Prostate gland (tissue), 2 donors: ENCODE data around the gene EBNA1BP2. TPM values are rescaled to one million over a fixed set of nuclear protein-coding genes. Genes with fewer than 3 reads are reported as not detected.

Experiments used
- DNase-seq: peaks from one replicate; pipeline ENCODE4 v3.0.0-alpha.2; 2019; ENCODE audit warnings: low spot score
- H3K27ac ChIP-seq, 2 donors: fragments of 200-600 bp; sonication (generic); 2 replicates each; pipeline ENCODE4 v1.5.1; 2017 to 2019
- H3K27me3 ChIP-seq: fragments of 200-600 bp; sonication (generic); replicated peaks from 2 replicates; pipeline ENCODE4 v1.5.1; 2019; ENCODE audit not compliant: insufficient read depth
- H3K36me3 ChIP-seq, 2 donors: fragments of 200-600 bp; sonication (generic); 1 replicate in 1 of 2; 2 replicates in 1 of 2; pipeline versions ENCODE4 v1.5.1 to v1.8.1; 2017 to 2019
- H3K4me1 ChIP-seq: fragments of 200-600 bp; sonication (generic); replicated peaks from 2 replicates; pipeline ENCODE4 v1.5.1; 2019
- H3K4me3 ChIP-seq, 2 donors: fragments of 200-600 bp; sonication (generic); 2 replicates each; pipeline ENCODE4 v1.5.1; 2017 to 2019
- H3K9me3 ChIP-seq: fragments of 200-600 bp; sonication (generic); 2 replicates; pipeline ENCODE4 v1.5.1; 2017
- POLR2A ChIP-seq: fragments of 450-650 bp; IDR thresholded peaks from one replicate; pipeline ENCODE4 v1.6.1; 2016; ENCODE audit warnings: antibody characterized with exemption, mild to moderate bottlenecking
- POLR2AphosphoS5 ChIP-seq: sonication (generic); formaldehyde crosslinking; IDR thresholded peaks from one replicate; pipeline ENCODE4 v1.6.1; 2017; ENCODE audit warnings: antibody characterized with exemption
- WGBS: methylation state at CpG from one replicate; pipeline ENCODE4 v1.1.5; 2018; 5-methylcytosine and 5-hydroxymethylcytosine counted together
- intact Hi-C: fragments of 100-400 bp; cut with DNase I; formaldehyde crosslinking; loops from one replicate; pipeline ENCODE4 v1.14.2; 2022
- total RNA-seq, 2 donors: library from RNA; depleted of rRNA; stranded (reverse); fragments of >200 nt; gene quantifications; one replicate each; pipeline ENCODE4 v1.1.0, GENCODE V29; 2016
- TF ChIP-seq, protein P1 (sequence below), 4 experiments: fragments of 200-600 bp in 2 of 4; fragments of 450-650 bp in 2 of 4; sonication (generic) in 2 of 4; IDR thresholded peaks; 1 replicate in 3 of 4; 2 replicates in 1 of 4; pipeline ENCODE4 v1.5.1; 2016 to 2019; ENCODE audit warnings: antibody characterized with exemption in 4 of 4, mild to moderate bottlenecking in 2 of 4, moderate library complexity in 2 of 4

Gene EBNA1BP2
- total RNA-seq, 2 donors from 2014 or later = 65.7 to 70.7 TPM

DNA sequence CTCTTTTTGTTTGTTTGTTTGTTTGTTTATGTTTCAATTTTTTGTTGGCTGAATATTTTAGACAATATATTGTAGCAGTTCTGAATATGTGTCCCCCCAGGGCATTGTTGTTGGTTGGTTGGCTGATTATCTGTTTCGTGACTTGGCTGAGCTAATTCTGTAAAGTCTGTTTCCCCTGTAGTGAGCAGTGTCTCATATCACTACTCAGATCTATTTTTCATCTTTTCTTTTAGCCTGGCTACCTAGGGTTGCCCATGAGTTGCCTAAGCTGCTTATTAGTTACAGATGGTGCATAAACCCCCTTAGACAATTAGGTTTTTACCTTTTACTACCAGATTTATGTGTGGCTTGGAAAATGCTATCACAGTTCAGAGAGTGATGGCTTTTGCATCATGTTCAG, 32.3 kb upstream of the EBNA1BP2 start:
- no peaks in the 10 kb centered on the region for H3K27me3 ChIP-seq
- intact Hi-C loops = no loop called here
- DNase-seq = no peak
- peaks cover 2% of the 10 kb centered on the region for H3K4me1 ChIP-seq
- H3K4me3 ChIP-seq = no peak overlapping the region
- WGBS = 100% methylated on average over 1 of the region's 1 CpG
- H3K9me3 ChIP-seq = no peaks in the 10 kb centered on the region
- TF ChIP-seq, protein P1, sequence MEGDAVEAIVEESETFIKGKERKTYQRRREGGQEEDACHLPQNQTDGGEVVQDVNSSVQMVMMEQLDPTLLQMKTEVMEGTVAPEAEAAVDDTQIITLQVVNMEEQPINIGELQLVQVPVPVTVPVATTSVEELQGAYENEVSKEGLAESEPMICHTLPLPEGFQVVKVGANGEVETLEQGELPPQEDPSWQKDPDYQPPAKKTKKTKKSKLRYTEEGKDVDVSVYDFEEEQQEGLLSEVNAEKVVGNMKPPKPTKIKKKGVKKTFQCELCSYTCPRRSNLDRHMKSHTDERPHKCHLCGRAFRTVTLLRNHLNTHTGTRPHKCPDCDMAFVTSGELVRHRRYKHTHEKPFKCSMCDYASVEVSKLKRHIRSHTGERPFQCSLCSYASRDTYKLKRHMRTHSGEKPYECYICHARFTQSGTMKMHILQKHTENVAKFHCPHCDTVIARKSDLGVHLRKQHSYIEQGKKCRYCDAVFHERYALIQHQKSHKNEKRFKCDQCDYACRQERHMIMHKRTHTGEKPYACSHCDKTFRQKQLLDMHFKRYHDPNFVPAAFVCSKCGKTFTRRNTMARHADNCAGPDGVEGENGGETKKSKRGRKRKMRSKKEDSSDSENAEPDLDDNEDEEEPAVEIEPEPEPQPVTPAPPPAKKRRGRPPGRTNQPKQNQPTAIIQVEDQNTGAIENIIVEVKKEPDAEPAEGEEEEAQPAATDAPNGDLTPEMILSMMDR (IDR thresholded peaks at IDR 0.05) = no peak
- TF ChIP-seq POLR2A (no peak), POLR2AphosphoS5 (no peak)
- no peaks in the 10 kb centered on the region for H3K36me3 ChIP-seq
- H3K27ac ChIP-seq = no peak overlapping the region

DNA sequence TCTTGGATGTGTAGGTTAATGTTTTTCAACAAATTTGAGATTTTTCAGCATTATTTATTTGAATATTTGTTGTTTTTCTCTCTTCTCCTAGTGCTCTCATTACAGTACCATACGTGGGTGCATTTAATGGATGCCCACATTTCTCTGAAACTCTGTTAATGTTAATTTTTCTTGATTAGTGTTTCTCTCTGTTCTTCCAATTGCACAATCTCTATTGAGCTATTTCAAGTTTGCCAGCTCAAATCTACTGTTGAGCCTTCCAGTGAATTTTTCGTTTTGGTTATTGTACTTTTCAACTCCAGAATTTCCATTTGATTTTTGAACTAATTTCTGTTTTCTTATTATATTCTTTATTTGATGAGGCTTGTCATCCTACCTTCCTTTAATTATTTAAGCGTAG, 31.8 kb upstream of the EBNA1BP2 start:
- Histone ChIP-seq H3K36me3 (no peaks in the 10 kb centered on the region), H3K4me1 (peaks cover 2% of the 10 kb centered on the region), H3K9me3 (no peaks in the 10 kb centered on the region), H3K27me3 (no peaks in the 10 kb centered on the region), H3K27ac (no peak overlapping the region), H3K4me3 (no peak overlapping the region)
- DNase-seq = no peak
- WGBS = 94% methylated on average over 3 of the region's 3 CpGs
- no peak for TF ChIP-seq POLR2AphosphoS5
- TF ChIP-seq, protein P1 (IDR thresholded peaks at IDR 0.05) = no peak
- no peak for TF ChIP-seq POLR2A
- intact Hi-C loops = no loop called here

DNA sequence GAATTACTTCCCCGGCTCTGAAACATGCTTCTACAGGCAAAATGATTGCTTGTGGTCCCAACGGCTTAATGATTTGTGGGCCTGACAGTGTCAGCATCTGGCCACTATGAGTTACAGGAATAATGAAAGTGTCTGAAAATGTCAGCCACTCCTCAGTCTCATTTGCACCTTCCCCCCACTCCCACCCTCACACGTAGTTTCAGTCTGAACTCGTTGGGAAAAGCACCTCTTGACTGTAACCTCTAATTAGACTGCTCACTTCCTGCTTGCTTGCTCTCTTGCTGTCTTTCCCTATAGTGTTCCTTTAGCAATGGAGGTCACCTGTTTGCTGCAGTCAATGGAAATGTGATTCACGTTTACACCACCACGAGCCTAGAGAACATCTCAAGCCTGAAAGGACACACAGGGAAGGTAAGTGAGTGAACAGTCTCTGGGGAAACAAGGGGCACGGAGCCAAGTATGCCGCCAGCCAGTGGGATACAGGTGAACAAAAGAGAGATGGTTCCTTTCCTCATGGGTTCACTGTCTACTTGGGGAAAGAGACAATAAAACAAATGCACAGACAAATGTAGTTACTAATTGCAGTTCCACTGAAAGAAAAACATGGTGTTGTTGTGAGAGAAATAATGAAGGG, 27.1 kb upstream of the EBNA1BP2 start:
- no peak for DNase-seq
- intact Hi-C loops = no loop called here
- Histone ChIP-seq H3K9me3 (no peaks in the 10 kb centered on the region), H3K27me3 (no peaks in the 10 kb centered on the region), H3K4me3 (no peak overlapping the region), H3K27ac (no peak overlapping the region), H3K4me1 (no peaks in the 10 kb centered on the region), H3K36me3 (no peaks in the 10 kb centered on the region)
- TF ChIP-seq POLR2AphosphoS5 (no peak), POLR2A (no peak)
- TF ChIP-seq, protein P1 (IDR thresholded peaks at IDR 0.05) = no peak
- 44% methylated on average over 8 of the region's 8 CpGs for WGBS

DNA sequence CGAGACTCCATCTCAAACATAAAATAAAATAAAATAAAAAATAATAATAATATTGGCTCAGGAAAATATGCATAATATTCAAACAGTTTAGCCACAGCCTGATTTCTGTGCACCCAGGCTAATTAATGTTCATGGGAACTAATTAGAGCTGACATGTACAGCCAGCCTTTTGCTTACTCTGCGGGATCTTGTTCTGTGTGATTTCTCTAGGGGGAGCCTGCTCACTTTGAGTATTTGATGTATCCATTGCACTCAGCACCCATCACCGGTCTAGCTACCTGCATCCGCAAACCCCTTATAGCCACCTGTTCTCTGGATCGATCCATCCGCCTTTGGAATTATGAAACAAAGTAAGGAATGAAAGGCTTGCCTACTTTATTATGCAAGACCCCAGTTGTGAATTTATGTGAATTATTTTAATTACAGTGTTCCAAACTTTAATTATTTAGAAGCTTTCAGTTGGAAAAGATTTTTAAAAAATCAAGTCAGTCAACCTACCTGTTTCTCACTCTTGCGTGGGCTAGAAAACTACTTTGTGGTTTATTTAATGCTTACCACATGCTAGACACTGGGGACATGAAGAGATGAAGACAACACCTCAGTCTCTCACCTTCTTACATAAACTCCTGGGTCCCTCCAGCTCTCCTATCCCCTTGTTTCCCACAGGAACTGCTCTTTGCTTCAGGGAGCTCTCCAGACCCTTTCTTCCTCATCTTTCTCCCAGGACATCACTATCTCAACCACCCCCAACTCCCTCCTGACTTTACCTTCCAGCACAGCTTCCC, 25.4 kb upstream of the EBNA1BP2 start:
- no peak overlapping the region for H3K27ac ChIP-seq

More for the DNA sequence above, 25.4 kb upstream of the EBNA1BP2 start:
- TF ChIP-seq POLR2A (no peak), POLR2AphosphoS5 (no peak)
- TF ChIP-seq, protein P1 (IDR thresholded peaks at IDR 0.05) = no peak
- Histone ChIP-seq H3K36me3 (no peaks in the 10 kb centered on the region), H3K9me3 (no peaks in the 10 kb centered on the region), H3K27me3 (no peaks in the 10 kb centered on the region), H3K4me3 (no peak overlapping the region), H3K4me1 (no peaks in the 10 kb centered on the region)
- intact Hi-C loops = no loop called here
- 90% methylated on average over 7 of the region's 7 CpGs for WGBS
- no peak for DNase-seq
